ENCODE results near the gene HNF1A. TPM values are rescaled to one million over a fixed set of nuclear protein-coding genes. Genes with fewer than 3 reads are reported as not detected.

Gene HNF1A
- not detected for total RNA-seq

- POLR2A ChIA-PET: no interaction called here
- Mint-ChIP-seq H3K9me3 (ENCODE audit: insufficient read depth) (no peaks in the 10 kb centered on the region), H3K36me3 (ENCODE audit: low read depth) (no peaks in the 10 kb centered on the region), H3K27ac (no peak within 1 kb of the TSS), H3K27me3 (ENCODE audit: low read depth) (no peaks in the 10 kb centered on the region), H3K4me3 (no peak within 1 kb of the TSS), H3K4me1 (ENCODE audit: low read depth) (no peaks in the 10 kb centered on the region)
- CTCF ChIA-PET: no interaction called here
- ATAC-seq (no peak), DNase-seq (no peak)
Measured at GRCh38 chr12:120978296-120979219, at the start of gene HNF1A. HNF1A (plus strand) TSS chr12:120978543; CDS start chr12:120978769, 226 bp downstream.

GRCh38 chr12:120928864-120929652 is 49.3 kb upstream of the HNF1A start:
- Mint-ChIP-seq H3K9me3 (ENCODE audit: insufficient read depth) (no peaks in the 10 kb centered on the region), H3K36me3 (ENCODE audit: low read depth) (no peaks in the 10 kb centered on the region), H3K4me3 (no peak overlapping the region), H3K27ac (no peak overlapping the region), H3K4me1 (ENCODE audit: low read depth) (no peaks in the 10 kb centered on the region), H3K27me3 (ENCODE audit: low read depth) (no peaks in the 10 kb centered on the region)
- ChIA-PET CTCF (no interaction called here), POLR2A (no interaction called here)
- DNase-seq (no peak), ATAC-seq (peak; percentile 30)

- Mint-ChIP-seq H3K9me3 (ENCODE audit: insufficient read depth) (no peaks in the 10 kb centered on the region), H3K4me3 (no peak overlapping the region), H3K27me3 (ENCODE audit: low read depth) (no peaks in the 10 kb centered on the region), H3K4me1 (ENCODE audit: low read depth) (no peaks in the 10 kb centered on the region), H3K27ac (no peak overlapping the region), H3K36me3 (ENCODE audit: low read depth) (no peaks in the 10 kb centered on the region)
- ATAC-seq (no peak), DNase-seq (no peak)
- ChIA-PET POLR2A (no interaction called here), CTCF (no interaction called here)
Measured at GRCh38 chr12:120930032-120930431, 48.3 kb upstream of the HNF1A start.

- Mint-ChIP-seq H3K4me3 (no peak overlapping the region), H3K4me1 (ENCODE audit: low read depth) (no peaks in the 10 kb centered on the region), H3K27me3 (ENCODE audit: low read depth) (peaks cover 3% of the 10 kb centered on the region), H3K27ac (no peak overlapping the region), H3K9me3 (ENCODE audit: insufficient read depth) (no peaks in the 10 kb centered on the region), H3K36me3 (ENCODE audit: low read depth) (no peaks in the 10 kb centered on the region)
- CTCF ChIA-PET: interaction anchor here (0.6 kb wide), 1 partner anchor 146 kb away, joined by 5 read pairs; no protein-coding TSS in a partner anchor
- no peak for DNase-seq
- POLR2A ChIA-PET: no interaction called here
- ATAC-seq: no peak
Measured at GRCh38 chr12:120932058-120932457, 46.3 kb upstream of the HNF1A start.

GRCh38 chr12:120932956-120933526 is 45.3 kb upstream of the HNF1A start:
- no peak overlapping the region for H3K4me3 Mint-ChIP-seq
- H3K27me3 Mint-ChIP-seq (ENCODE audit: low read depth): peaks cover 7% of the 10 kb centered on the region
- CTCF ChIA-PET: interaction anchor here (1.6 to 2.6 kb wide), 2 partner anchors 11 to 38 kb away, joined by 4 to 8 read pairs; no protein-coding TSS in a partner anchor
- H3K27ac Mint-ChIP-seq: no peak overlapping the region
- H3K9me3 Mint-ChIP-seq (ENCODE audit: insufficient read depth): no peaks in the 10 kb centered on the region
- DNase-seq: no peak
- ATAC-seq: no peak
- no peaks in the 10 kb centered on the region for H3K4me1 Mint-ChIP-seq (ENCODE audit: low read depth)
- POLR2A ChIA-PET: no interaction called here
- no peaks in the 10 kb centered on the region for H3K36me3 Mint-ChIP-seq (ENCODE audit: low read depth)

- Mint-ChIP-seq H3K36me3 (ENCODE audit: low read depth) (no peaks in the 10 kb centered on the region), H3K27me3 (ENCODE audit: low read depth) (peaks cover 7% of the 10 kb centered on the region), H3K4me1 (ENCODE audit: low read depth) (no peaks in the 10 kb centered on the region), H3K4me3 (no peak overlapping the region), H3K27ac (no peak overlapping the region), H3K9me3 (ENCODE audit: insufficient read depth) (no peaks in the 10 kb centered on the region)
- DNase-seq: no peak
- no peak for ATAC-seq
- POLR2A ChIA-PET: no interaction called here
- CTCF ChIA-PET: interaction anchor here (1.6 to 2.6 kb wide), 2 partner anchors 10 to 38 kb away, joined by 4 to 8 read pairs; no protein-coding TSS in a partner anchor
Measured at GRCh38 chr12:120933786-120934185, 44.6 kb upstream of the HNF1A start.

- ChIA-PET CTCF (no interaction called here), POLR2A (no interaction called here)
- Mint-ChIP-seq H3K4me3 (no peak overlapping the region), H3K27me3 (ENCODE audit: low read depth) (peaks cover 9% of the 10 kb centered on the region), H3K36me3 (ENCODE audit: low read depth) (no peaks in the 10 kb centered on the region), H3K9me3 (ENCODE audit: insufficient read depth) (no peaks in the 10 kb centered on the region), H3K27ac (no peak overlapping the region), H3K4me1 (ENCODE audit: low read depth) (no peaks in the 10 kb centered on the region)
- DNase-seq (no peak), ATAC-seq (no peak)
Measured at GRCh38 chr12:120936197-120936596, 42.1 kb upstream of the HNF1A start.

GRCh38 chr12:120938496-120938895 is 39.8 kb upstream of the HNF1A start:
- no peak overlapping the region for H3K27ac Mint-ChIP-seq
- DNase-seq (no peak), ATAC-seq (no peak)
- no peaks in the 10 kb centered on the region for H3K4me1 Mint-ChIP-seq (ENCODE audit: low read depth)
- no peak overlapping the region for H3K4me3 Mint-ChIP-seq
- H3K36me3 Mint-ChIP-seq (ENCODE audit: low read depth): no peaks in the 10 kb centered on the region
- CTCF ChIA-PET: interaction anchor here (1.4 to 2.7 kb wide), 3 partner anchors 21 to 186 kb away, joined by 3 to 13 read pairs (median 8); no protein-coding TSS in a partner anchor
- H3K27me3 Mint-ChIP-seq (ENCODE audit: low read depth): peaks cover 9% of the 10 kb centered on the region
- no peaks in the 10 kb centered on the region for H3K9me3 Mint-ChIP-seq (ENCODE audit: insufficient read depth)
- POLR2A ChIA-PET: interaction anchor here (1.6 kb wide), 1 partner anchor 11 kb away, joined by 6 read pairs; no protein-coding TSS in a partner anchor

GRCh38 chr12:120939523-120939922 is 38.8 kb upstream of the HNF1A start:
- Mint-ChIP-seq H3K4me3 (no peak overlapping the region), H3K27me3 (ENCODE audit: low read depth) (peaks cover 9% of the 10 kb centered on the region), H3K36me3 (ENCODE audit: low read depth) (no peaks in the 10 kb centered on the region), H3K27ac (no peak overlapping the region), H3K4me1 (ENCODE audit: low read depth) (peaks cover 1% of the 10 kb centered on the region), H3K9me3 (ENCODE audit: insufficient read depth) (no peaks in the 10 kb centered on the region)
- ChIA-PET CTCF (interaction anchor here (1.4 to 2.7 kb wide), 3 partner anchors 20 to 187 kb away, joined by 3 to 13 read pairs (median 8); no protein-coding TSS in a partner anchor), POLR2A (interaction anchor here (0.7 to 1.6 kb wide), 2 partner anchors 10 to 182 kb away, joined by 3 to 6 read pairs; no protein-coding TSS in a partner anchor)
- no peak for DNase-seq
- ATAC-seq: no peak

GRCh38 chr12:120940006-120940405 is 38.3 kb upstream of the HNF1A start:
- ATAC-seq (no peak), DNase-seq (no peak)
- Mint-ChIP-seq H3K4me3 (no peak overlapping the region), H3K27me3 (ENCODE audit: low read depth) (peaks cover 9% of the 10 kb centered on the region), H3K4me1 (ENCODE audit: low read depth) (peaks cover 3% of the 10 kb centered on the region), H3K9me3 (ENCODE audit: insufficient read depth) (no peaks in the 10 kb centered on the region), H3K27ac (no peak overlapping the region), H3K36me3 (ENCODE audit: low read depth) (no peaks in the 10 kb centered on the region)
- ChIA-PET POLR2A (no interaction called here), CTCF (interaction anchor here (2.2 to 2.7 kb wide), 2 partner anchors 20 to 32 kb away, joined by 8 to 13 read pairs; no protein-coding TSS in a partner anchor)

- CTCF ChIA-PET: interaction anchor here (3.9 kb wide), 1 partner anchor 31 kb away, joined by 31 read pairs; no protein-coding TSS in a partner anchor
Measured at GRCh38 chr12:120940799-120941198, 37.5 kb upstream of the HNF1A start.

More at GRCh38 chr12:120940799-120941198, 37.5 kb upstream of the HNF1A start:
- no peak overlapping the region for H3K27ac Mint-ChIP-seq
- H3K36me3 Mint-ChIP-seq (ENCODE audit: low read depth): no peaks in the 10 kb centered on the region
- peaks cover 5% of the 10 kb centered on the region for H3K27me3 Mint-ChIP-seq (ENCODE audit: low read depth)
- no peaks in the 10 kb centered on the region for H3K9me3 Mint-ChIP-seq (ENCODE audit: insufficient read depth)
- ATAC-seq: no peak
- DNase-seq: no peak
- H3K4me3 Mint-ChIP-seq: no peak overlapping the region
- POLR2A ChIA-PET: no interaction called here
- peaks cover 3% of the 10 kb centered on the region for H3K4me1 Mint-ChIP-seq (ENCODE audit: low read depth)
